Raji (cell line): Measurements from ENCODE around the gene NFIA.

Experiments used
- POLR2A ChIP-seq: IDR thresholded peaks from 2 replicates; pipeline ENCODE4 v1.6.1; 2011; ENCODE audit warnings: low read depth, low read length, control low read depth; ENCODE audit not compliant: insufficient read depth

Gene NFIA

DNA sequence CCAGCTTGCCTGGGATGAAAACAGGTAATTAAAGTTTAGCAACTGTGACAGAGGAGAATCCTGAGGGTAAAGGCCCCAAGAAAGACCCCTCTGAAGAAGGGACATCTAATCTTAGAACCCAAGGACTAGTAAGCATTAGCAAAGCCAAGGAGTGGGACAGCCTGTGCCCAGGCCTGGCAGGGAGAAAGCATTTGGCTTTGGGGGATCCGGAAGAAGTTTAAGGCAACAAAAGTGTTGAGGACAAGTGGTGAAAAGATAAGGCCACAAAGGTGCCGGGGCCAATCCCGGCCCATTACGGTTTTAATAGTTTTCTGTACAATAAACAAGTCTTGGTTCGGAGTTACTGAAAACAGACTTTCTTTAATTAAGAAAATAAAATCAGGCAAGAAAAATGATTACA, 367.0 kb downstream of the NFIA start:
- no peak for TF ChIP-seq POLR2A

DNA sequence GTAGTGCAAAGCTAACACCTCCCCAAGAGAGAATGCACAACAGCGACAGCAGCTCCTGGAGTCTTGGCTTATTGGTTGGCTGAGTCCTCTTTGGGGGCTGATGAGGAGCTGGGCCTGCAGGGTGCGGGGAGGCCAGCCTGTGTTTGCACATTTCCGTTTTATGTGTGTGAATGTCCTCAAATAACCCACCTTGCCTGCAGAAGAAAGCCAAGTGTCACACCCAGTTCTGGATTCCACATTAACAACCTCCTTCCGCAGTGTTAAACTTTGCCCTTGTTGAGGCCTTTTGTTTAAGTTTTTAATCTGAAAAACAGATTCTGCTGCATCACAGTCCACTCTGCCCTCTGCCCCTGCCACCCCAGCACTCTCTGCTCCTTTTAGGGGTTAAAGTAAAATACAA, 368.1 kb downstream of the NFIA start:
- TF ChIP-seq POLR2A = no peak

DNA sequence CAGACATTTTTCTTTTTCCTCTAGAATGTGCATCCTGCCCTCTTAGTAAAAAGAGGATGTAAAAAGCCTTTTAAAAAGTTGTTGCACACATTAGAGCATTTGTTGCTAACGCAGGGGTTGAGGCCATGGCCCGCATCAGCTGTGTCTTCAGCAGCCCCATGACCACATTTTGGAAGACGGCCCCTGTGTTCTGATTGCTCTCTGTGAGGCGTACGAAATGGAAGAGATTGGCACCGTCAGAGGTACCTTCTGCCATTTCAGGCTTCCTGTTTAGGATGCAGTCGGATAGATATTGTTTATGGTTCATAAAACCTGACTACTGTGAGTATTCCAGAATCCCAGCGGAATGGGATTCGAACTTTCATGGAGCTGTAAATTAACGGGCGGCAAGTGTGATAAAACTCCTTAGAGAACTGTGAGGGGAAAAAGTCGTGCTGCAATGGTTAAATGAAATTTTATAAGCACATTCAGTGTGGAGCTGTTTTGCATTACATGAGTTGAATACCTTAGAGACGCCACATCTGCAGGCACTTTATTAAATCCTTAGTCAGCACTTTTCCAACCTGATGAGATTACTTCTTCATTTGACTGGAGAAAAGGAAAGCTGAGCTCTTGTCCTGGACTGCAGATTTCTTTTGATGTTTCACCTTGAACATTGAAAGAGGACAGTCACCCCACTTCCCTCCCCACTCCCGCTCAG, 368.7 kb downstream of the NFIA start:
- TF ChIP-seq POLR2A = no peak

DNA sequence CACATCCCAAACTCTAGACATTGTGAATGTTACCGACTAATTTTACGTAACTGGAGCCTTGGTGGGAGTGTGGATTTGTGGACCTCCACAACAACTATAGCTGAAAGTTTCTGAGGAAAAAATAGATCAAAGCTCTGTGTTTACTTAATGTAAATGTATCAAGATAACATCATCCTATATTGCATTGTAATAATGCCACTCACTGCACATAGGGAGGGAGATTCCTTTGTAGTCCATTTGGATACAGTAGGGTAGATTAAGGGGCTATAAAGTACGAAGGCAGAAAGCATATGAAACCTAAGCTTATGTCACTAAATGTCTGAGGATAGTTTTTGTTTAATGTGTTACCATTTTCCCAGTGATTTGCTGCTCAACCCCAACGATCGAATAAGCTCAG, 369.2 kb downstream of the NFIA start:
- TF ChIP-seq POLR2A = no peak

DNA sequence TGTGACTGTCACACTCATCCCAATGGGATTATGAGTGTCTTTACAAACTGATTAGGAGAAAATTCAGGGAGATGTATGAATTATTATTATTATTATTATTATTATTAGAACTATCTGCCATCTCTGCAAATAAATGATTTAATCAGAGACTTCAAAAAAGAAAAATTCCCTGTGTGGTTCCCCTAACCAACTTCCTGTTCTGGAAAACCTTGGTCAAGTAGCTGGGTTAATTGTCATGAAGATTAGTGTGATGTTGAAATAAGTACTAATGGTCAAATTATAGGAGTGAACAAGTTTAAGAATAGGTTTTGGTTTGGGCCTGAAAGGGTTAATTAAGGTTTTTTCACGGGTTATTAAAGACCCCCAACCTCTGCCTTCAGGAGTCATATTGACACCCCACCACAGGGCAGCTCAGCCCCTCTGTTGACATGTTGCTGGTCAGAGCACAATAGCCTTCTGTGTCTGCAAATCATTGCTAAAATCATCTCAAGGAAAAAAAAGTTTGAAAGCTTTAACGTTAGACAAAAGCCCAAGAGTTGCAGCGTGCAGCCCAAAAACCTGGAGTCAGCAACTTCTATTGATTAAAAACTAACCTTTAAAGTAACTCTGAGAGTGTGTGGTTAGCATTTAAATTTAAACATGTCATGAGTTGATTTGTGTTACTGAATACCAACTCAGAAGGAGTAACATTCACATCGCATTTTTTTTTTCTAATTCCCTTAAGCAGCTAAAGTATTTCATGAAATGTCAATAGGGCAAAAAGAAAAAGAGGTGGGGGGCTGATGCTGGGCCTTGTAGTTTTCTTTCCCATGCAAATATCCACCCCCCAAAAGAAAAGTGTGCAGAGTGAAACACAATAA, 370.0 kb downstream of the NFIA start:
- no peak for TF ChIP-seq POLR2A

DNA sequence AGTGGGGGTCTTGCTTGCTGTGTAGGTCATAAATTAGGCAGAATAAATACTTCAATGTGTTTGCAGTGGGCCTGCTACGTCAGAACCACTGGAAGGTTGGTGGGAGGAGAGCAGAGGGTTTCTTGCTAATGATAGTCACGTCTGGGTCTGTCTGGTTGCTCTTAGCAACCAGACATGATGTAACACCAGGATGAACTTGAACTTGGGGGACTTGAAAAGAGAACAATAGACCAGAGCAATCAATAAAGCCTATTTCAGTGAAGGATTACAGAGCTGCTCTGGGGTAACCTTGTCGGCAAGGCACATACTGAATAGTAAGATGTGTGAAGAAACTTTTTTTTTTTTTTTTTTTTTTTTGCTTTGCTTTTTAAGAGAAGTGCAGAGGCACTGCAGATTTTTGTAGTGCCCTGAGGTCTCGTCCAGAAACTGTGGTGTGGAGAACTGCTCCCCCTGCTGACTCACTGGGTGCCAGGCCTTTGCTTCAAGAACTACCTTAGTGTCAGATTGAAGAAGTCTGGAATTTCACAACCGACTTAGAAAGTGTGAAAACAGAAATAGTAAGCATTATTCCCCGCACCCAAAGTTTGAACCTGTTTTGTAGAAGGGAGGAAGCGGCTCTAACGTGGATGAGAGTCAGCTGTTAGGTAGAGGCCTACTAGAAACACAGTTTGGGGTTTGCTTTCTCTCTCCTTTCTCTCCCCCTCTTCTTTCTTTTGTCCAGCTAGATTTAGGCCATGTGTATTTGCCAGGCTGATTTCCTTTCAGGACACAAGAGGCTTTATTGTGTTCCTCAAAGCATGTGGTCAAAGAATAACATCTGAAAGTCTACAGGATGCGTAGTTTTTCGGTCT, 371.0 kb downstream of the NFIA start:
- no peak for TF ChIP-seq POLR2A

DNA sequence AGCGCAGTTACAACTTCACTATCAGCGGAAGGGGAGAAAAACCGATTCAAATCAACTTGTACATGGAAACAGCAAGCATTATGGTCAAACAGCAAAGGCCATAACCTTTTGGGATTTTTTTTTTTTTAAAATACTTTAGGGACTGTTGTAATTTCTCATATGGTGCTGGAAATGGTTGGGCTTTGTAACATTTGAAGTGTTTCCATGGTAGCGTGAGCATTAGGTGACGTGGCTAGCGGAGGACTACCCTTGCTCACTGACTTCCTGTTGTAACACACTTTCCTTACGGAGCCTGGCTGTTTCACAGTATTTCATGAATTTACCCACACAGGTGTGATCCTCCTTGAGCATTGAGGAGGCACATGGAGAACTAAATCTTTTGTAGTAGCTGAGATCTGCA, 373.0 kb downstream of the NFIA start:
- no peak for TF ChIP-seq POLR2A

DNA sequence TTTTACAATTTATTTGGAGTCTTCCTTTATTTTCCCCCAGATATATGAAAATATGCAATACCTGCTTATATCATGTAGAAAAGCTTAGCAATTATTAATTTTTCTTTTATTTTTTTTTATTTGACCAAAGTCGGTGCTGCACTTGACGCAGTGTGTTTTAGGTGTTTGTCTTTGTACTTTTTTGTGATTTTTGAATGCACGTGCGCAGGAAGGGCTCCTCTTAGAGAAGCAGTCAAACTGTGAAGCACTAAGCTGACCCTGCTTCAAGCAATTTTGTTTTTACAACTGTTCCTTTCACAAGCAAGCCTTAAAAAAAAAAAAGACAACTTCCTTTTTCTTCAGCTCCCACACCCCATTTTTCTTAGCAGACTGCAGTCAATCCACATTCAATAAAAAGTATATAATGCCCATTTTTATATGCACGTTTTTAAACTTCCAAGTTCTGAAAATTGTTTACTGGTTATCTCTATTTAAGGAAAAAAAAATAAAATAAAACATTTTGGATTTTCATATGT, 375.2 kb downstream of the NFIA start:
- TF ChIP-seq POLR2A = no peak

DNA sequence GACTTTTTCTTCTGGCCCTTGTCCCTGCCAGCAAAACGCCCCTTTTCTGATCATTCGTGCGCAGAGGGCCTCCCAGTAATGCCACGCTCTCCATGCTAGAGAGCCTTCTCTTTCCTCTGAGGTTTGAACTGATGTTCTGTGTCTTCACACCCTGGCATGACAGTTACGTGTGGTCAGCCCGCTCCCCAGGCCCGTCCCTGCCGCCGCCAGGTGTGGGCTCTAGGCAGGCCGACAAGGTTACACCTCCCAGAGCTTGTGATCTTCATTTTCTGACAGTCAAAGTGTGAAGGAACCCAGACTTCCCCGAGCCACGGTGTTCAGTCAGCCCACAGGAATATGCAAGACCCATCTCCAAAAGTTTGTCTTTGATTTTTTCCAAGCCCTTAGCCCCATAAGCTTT, 377.0 kb downstream of the NFIA start:
- no peak for TF ChIP-seq POLR2A

DNA sequence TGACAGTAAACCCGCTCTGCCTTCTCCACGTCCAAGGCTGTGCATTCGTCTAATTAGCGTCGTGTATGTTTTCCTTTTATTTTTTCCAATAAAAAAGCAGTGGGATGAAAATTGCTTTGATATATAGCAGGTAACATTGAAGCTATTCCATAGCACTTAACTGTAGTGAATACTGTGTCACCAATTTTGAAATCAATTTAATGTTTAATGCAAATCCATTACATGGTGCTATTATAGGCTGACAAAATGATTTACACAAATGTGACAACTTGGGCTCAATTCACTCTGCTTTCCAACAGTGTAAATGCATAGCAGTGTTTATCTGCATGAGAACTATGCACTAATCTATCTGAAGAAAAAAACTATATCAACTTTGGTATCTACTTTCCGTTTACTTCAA, 377.8 kb downstream of the NFIA start:
- TF ChIP-seq POLR2A = no peak

DNA sequence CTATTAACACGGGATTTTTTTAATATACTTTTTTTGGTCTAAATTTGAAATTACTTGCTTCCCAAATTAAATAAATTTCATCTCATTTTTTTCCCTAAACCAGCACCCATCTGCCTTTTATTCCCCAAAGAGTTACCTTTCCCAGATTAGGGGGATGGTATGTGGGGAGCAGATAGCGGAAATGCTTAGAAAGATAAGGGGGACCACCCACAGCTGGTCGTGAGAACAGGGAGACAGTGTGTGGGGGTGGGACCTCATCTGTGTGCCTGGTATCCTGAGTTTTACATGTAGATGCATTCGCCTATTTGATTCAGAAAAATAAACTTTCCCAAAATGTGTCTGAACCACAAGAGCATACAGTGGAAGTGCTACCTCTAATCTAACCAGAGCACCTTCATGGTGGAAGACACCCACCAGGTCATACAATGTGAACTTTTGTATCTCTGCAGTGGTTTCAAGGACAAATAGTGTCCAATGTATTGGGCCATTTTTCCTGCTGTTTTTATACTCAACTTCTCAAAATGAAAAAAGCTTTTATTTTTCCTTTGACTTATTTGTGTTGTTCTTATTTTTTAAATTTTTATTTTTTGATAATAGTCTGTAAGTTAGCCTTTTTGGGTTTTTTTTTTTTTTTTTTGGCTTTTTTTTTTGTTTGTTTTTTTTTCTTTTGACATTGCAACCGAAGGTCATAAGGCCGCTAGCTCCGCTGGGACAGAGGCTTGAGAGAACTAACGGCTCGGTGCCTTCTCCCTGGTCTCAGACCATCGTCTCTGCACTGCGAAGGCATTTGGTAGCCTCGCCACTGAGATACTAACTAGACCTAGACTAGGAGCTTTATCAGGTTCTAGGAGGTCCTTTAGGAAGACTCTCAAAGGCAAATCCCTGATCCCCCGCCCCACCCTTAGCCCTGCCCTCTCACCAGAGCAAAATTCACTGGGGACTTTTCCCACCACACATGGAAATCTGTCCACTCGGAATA, 379.3 kb downstream of the NFIA start:
- TF ChIP-seq POLR2A = no peak

DNA sequence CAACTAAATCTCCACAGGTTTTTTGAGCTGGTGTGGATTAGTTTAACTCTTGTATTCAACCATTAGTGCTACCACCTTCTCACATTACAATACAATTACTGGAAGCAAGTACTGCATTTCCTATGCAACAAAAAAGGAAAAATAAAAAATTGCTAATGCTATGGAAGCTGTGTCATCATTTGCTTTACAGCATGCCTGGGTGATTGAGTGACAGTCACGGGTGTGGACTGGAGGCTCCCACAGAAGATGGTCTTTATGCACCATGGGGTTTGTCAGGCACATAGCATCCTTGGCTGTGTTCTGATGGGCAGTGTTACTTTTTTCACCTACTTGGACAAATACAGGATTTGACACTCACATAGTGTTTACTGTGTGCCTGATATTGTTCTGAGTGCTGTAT, 380.3 kb downstream of the NFIA start:
- TF ChIP-seq POLR2A = no peak

DNA sequence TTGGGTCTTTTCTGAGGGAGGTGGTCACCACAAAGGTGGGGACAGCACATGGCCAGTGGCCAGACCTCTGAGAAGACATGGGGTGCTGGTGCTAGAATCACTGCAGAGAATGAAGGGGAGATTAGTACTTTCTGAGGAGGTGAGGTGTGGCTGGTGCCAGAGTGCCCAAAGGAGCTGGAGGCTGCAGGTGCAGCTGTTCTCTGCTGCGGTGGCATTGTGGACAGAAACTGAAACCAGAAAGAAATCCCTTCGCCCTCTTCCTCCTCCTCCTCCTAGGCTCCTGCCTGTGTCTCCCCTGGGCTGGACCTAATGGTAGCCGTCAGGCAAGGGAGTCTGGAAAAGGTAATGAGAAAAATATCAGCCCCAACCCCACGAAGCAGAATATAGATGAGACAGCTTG, 380.9 kb downstream of the NFIA start:
- TF ChIP-seq POLR2A = no peak

DNA sequence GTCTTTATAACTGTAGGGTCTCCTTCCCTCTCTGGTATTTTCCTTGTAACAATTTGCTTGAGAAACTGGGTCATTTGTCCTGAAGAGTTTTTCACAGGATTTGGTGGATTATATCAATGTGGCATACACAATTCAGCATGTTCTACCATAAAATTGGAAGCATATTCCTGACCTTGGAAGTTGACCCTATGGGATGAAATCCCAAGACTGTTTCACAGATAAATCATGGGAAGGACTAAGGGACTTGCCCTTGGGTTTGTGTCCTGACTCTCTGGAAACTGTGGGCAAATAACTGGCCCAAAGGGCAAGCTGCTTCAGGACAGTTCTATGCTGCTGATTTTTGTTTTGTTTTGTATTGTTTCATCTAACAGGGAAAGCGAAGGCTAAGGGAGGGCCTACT, 387.0 kb downstream of the NFIA start:
- no peak for TF ChIP-seq POLR2A
